Caco-2 (cell line): ENCODE data around the gene MALAT1. TPM values are rescaled to one million over a fixed set of nuclear protein-coding genes. Genes with fewer than 3 reads are reported as not detected.

Experiments
- BruUV-seq: library from RNA; stranded (reverse); fragments of 400-500 nt; replicated peaks from 2 replicates; lab custom pipeline; 2021; lab: Mats Ljungman, UMichigan
- CTCF ChIA-PET: fragments of 300-600 bp; sonication (Branson Sonifier 250); formaldehyde crosslinking; loops from one replicate; lab custom pipeline; 2022; ENCODE audit warnings: antibody characterized with exemption; lab: Charles Lee
- POLR2A ChIA-PET: fragments of 300-600 bp; sonication (Branson Sonifier 250); formaldehyde crosslinking; loops from one replicate; lab custom pipeline; 2022; ENCODE audit warnings: antibody characterized with exemption; lab: Charles Lee
- DNase-seq, 2 experiments: peaks; one replicate each; pipeline versions ENCODE4 v3.0.0 to v3.0.0-alpha.2; 2020 to 2022
- H3K27me3 ChIP-seq: replicated peaks from 2 replicates; pipeline ENCODE4 v1.6.0; 2011; ENCODE audit warnings: low read length; ENCODE audit not compliant: control insufficient read depth, insufficient read depth
- H3K36me3 ChIP-seq: 2 replicates; pipeline ENCODE4 v1.5.1; 2011; ENCODE audit warnings: low read length; ENCODE audit not compliant: control insufficient read depth, insufficient read depth
- H3K4me1 ChIP-seq: fragments of 250-450 bp; sonication (Bioruptor Pico); 2 replicates; pipeline ENCODE4 v1.5.1; 2020; ENCODE audit warnings: mild to moderate bottlenecking
- H3K4me3 ChIP-seq: 2 replicates; pipeline ENCODE4 v1.5.1; 2011; ENCODE audit warnings: low read depth, mild to moderate bottlenecking, control low read depth, low read length
- H3K9me3 ChIP-seq: fragments of 250-450 bp; sonication (Bioruptor Pico); 2 replicates; pipeline ENCODE4 v1.5.1; 2020; ENCODE audit warnings: mild to moderate bottlenecking, moderate library complexity
- H3K27ac Mint-ChIP-seq: one replicate; pipeline ENCODE4 v1.8.0; 2022; ENCODE audit warnings: mixed read lengths; ENCODE audit not compliant: unreplicated experiment
- H3K27me3 Mint-ChIP-seq: one replicate; pipeline ENCODE4 v1.8.0; 2022; ENCODE audit warnings: mixed read lengths; ENCODE audit not compliant: insufficient read depth, unreplicated experiment
- H3K36me3 Mint-ChIP-seq: one replicate; pipeline ENCODE4 v1.8.0; 2022; ENCODE audit warnings: mild to moderate bottlenecking, mixed read lengths; ENCODE audit not compliant: insufficient read depth, unreplicated experiment
- H3K4me1 Mint-ChIP-seq: one replicate; pipeline ENCODE4 v1.8.0; 2022; ENCODE audit warnings: low read depth, mixed read lengths; ENCODE audit not compliant: unreplicated experiment
- H3K4me3 Mint-ChIP-seq: one replicate; pipeline ENCODE4 v1.8.0; 2022; ENCODE audit warnings: mild to moderate bottlenecking, moderate library complexity, mixed read lengths; ENCODE audit not compliant: unreplicated experiment
- H3K9me3 Mint-ChIP-seq: one replicate; pipeline ENCODE4 v1.8.0; 2022; ENCODE audit warnings: mixed read lengths; ENCODE audit not compliant: unreplicated experiment
- intact Hi-C: fragments of 100-400 bp; cut with micrococcal nuclease; formaldehyde crosslinking; loops from one replicate; pipeline ENCODE4 v1.10.0; 2022; ENCODE audit not compliant: unreplicated experiment
- total RNA-seq: library from RNA; stranded (reverse); gene quantifications from 2 replicates; pipeline ENCODE4 v1.2.3, GENCODE V29; 2022
- TF ChIP-seq, protein P1 (sequence below), 2 experiments: fragments of 200-600 bp in 1 of 2; IDR thresholded peaks; 1 replicate in 1 of 2; 2 replicates in 1 of 2; pipeline versions ENCODE4 v1.5.1 to v1.8.0; 2011 to 2022; ENCODE audit warnings: antibody characterized with exemption in 1 of 2, control low read depth in 1 of 2, inconsistent platforms in 1 of 2, low read depth in 1 of 2, low read length in 1 of 2, mild to moderate bottlenecking in 1 of 2, moderate library complexity in 1 of 2; ENCODE audit not compliant: insufficient read depth in 1 of 2, severe bottlenecking in 1 of 2, unreplicated experiment in 1 of 2

The MALAT1 gene
- total RNA-seq, 1 experiment from 2014 or later: 4,914 TPM

- TSS peak; percentile 61 for BruUV-seq
- Histone ChIP-seq H3K9me3 (no peaks in the 10 kb centered on the region), H3K4me3 (peak overlapping the region; percentile 81), H3K36me3 (peaks cover 6% of the 10 kb centered on the region), H3K4me1 (peaks cover 29% of the 10 kb centered on the region), H3K27me3 (no peaks in the 10 kb centered on the region)
- H3K27ac Mint-ChIP-seq: no peak overlapping the region
- no peaks in the 10 kb centered on the region for H3K36me3 Mint-ChIP-seq
- H3K4me1 Mint-ChIP-seq: peaks cover 32% of the 10 kb centered on the region
- no peaks in the 10 kb centered on the region for H3K9me3 Mint-ChIP-seq
- TF ChIP-seq, protein P1, sequence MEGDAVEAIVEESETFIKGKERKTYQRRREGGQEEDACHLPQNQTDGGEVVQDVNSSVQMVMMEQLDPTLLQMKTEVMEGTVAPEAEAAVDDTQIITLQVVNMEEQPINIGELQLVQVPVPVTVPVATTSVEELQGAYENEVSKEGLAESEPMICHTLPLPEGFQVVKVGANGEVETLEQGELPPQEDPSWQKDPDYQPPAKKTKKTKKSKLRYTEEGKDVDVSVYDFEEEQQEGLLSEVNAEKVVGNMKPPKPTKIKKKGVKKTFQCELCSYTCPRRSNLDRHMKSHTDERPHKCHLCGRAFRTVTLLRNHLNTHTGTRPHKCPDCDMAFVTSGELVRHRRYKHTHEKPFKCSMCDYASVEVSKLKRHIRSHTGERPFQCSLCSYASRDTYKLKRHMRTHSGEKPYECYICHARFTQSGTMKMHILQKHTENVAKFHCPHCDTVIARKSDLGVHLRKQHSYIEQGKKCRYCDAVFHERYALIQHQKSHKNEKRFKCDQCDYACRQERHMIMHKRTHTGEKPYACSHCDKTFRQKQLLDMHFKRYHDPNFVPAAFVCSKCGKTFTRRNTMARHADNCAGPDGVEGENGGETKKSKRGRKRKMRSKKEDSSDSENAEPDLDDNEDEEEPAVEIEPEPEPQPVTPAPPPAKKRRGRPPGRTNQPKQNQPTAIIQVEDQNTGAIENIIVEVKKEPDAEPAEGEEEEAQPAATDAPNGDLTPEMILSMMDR (IDR thresholded peaks at IDR 0.05; ENCODE audit: insufficient read depth in 1 of 2, low read depth in 1 of 2, low read length in 1 of 2, severe bottlenecking in 1 of 2, unreplicated experiment in 1 of 2): no peak
- H3K4me3 Mint-ChIP-seq: no peak overlapping the region
- peaks cover 3% of the 10 kb centered on the region for H3K27me3 Mint-ChIP-seq
- POLR2A ChIA-PET: interaction anchor here (0.5 to 13.2 kb wide), 21 partner anchors 10 to 694 kb away, joined by 3 to 377 read pairs (median 6); partner anchors contain the start of genes FAM89B, NEAT1 and SCYL1
- CTCF ChIA-PET: interaction anchor here (0.6 to 3.1 kb wide), 9 partner anchors 9 to 82 kb away, joined by 3 to 31 read pairs (median 8); no protein-coding TSS in a partner anchor
- DNase-seq: peak; percentile 77 to 79
- intact Hi-C loops: no loop called here
Measured at GRCh38 chr11:65498042-65498726, 661 bp upstream of the MALAT1 start.

GRCh38 chr11:65498727-65498976, 193 bp upstream of the MALAT1 start:
- POLR2A ChIA-PET: interaction anchor here (0.5 to 13.2 kb wide), 17 partner anchors 9 to 224 kb away, joined by 3 to 377 read pairs (median 5); partner anchors contain the start of genes FAM89B, NEAT1 and SCYL1
- intact Hi-C loops: no loop called here
- TF ChIP-seq, protein P1 (IDR thresholded peaks at IDR 0.05; ENCODE audit: insufficient read depth in 1 of 2, low read depth in 1 of 2, low read length in 1 of 2, severe bottlenecking in 1 of 2, unreplicated experiment in 1 of 2): no peak
- peaks cover 24% of the 10 kb centered on the region for H3K4me1 ChIP-seq
- Mint-ChIP-seq H3K4me3 (no peak overlapping the region), H3K27ac (no peak overlapping the region), H3K36me3 (no peaks in the 10 kb centered on the region), H3K4me1 (peaks cover 33% of the 10 kb centered on the region), H3K27me3 (peaks cover 3% of the 10 kb centered on the region), H3K9me3 (no peaks in the 10 kb centered on the region)
- H3K27me3 ChIP-seq: no peaks in the 10 kb centered on the region
- CTCF ChIA-PET: interaction anchor here (1.4 to 3.1 kb wide), 5 partner anchors 9 to 30 kb away, joined by 3 to 31 read pairs (median 10); no protein-coding TSS in a partner anchor
- peak overlapping the region; percentile 81 for H3K4me3 ChIP-seq
- DNase-seq: no peak
- no TSS peak for BruUV-seq
- no peaks in the 10 kb centered on the region for H3K9me3 ChIP-seq
- H3K36me3 ChIP-seq: peaks cover 7% of the 10 kb centered on the region

- no peaks in the 10 kb centered on the region for H3K9me3 ChIP-seq
- H3K9me3 Mint-ChIP-seq: no peaks in the 10 kb centered on the region
- ChIA-PET POLR2A (interaction anchor here (0.5 to 13.2 kb wide), 15 partner anchors 8 to 378 kb away, joined by 3 to 377 read pairs (median 7); partner anchors contain the start of genes DPF2, FAU and NEAT1), CTCF (interaction anchor here (1.1 to 3.0 kb wide), 6 partner anchors 11 to 129 kb away, joined by 3 to 18 read pairs (median 5); no protein-coding TSS in a partner anchor)
- peaks cover 37% of the 10 kb centered on the region for H3K4me1 Mint-ChIP-seq
- H3K4me3 Mint-ChIP-seq: no peak overlapping the region
- H3K4me1 ChIP-seq: peaks cover 19% of the 10 kb centered on the region
- BruUV-seq: no TSS peak
- no peaks in the 10 kb centered on the region for H3K36me3 Mint-ChIP-seq
- no peak overlapping the region for H3K27ac Mint-ChIP-seq
- no peak for DNase-seq
- TF ChIP-seq, protein P1 (IDR thresholded peaks at IDR 0.05; ENCODE audit: insufficient read depth in 1 of 2, low read depth in 1 of 2, low read length in 1 of 2, severe bottlenecking in 1 of 2, unreplicated experiment in 1 of 2): no peak
- H3K27me3 Mint-ChIP-seq: peaks cover 3% of the 10 kb centered on the region
- peaks cover 11% of the 10 kb centered on the region for H3K36me3 ChIP-seq
- peak overlapping the region; percentile 81 for H3K4me3 ChIP-seq
- intact Hi-C loops: no loop called here
- no peaks in the 10 kb centered on the region for H3K27me3 ChIP-seq
Measured at GRCh38 chr11:65499713-65500386, 1.0 kb downstream of the MALAT1 start.
